Activated CD8-positive, alpha-beta memory T cell treated with anti-CD3 and anti-CD28 coated beads for 1 hour (primary cell): ENCODE measurements around the gene HDAC6.

Experiments used
- DNase-seq, 2 donors: peaks; one replicate each; pipeline ENCODE4 v3.0.0-alpha.2; 2020; ENCODE audit warnings: low read depth in 1 of 2; ENCODE audit errors: extremely low read depth in 1 of 2

Gene HDAC6

GRCh38 chrX:48801280-48802088, at the start of gene HDAC6:
TSS of gene HDAC6 (plus strand) at chrX:48802067. CDS start at chrX:48802693, 626 bp downstream.
- peak; percentile 80 to 88 for DNase-seq

DNA sequence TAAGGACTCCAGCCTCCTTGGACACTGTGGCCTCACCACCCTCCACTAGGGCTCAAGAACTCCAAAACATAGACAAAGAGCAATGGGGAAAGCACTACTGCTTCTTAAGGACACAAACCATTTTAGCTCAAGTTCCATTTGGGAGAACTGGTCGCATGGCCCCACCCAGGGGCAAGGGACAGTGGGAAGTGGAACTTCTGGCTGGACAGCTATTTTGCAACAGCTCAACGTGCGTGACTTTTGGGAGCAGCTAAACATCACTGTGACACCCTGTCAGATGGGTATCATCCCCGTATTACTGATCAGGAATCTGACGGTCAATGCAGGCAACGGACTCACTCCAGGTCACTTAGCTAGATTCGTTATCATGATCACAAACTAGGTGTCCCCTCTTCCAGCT, 49.4 kb upstream of the HDAC6 start:
- no peak for DNase-seq

DNA sequence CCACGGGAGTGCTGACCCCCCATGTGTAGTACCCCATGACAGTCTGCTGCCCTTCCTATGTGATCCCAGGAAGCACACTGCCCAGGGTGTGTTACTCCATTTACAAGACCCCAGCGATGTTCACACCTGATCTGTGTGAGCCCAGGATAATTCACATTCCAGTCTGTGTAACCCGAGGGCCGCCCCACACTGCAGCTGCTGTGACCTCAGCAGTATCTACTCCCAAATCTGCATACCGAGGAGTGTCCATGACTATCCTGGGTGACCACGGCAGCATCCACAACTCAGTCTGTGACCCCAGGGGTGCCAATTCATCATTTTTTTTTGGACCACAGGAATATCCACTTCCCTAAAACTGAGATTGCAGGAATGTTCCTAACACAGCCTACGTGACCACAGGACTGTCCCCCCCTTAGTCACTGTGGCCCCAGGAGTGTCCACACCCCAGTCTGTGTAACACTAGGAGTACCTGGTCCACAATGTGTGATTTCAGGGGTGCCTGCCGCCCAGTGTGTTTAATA, 48.1 kb upstream of the HDAC6 start:
- no peak for DNase-seq

GRCh38 chrX:48754238-48754637, 47.6 kb upstream of the HDAC6 start:
- DNase-seq = no peak

DNA sequence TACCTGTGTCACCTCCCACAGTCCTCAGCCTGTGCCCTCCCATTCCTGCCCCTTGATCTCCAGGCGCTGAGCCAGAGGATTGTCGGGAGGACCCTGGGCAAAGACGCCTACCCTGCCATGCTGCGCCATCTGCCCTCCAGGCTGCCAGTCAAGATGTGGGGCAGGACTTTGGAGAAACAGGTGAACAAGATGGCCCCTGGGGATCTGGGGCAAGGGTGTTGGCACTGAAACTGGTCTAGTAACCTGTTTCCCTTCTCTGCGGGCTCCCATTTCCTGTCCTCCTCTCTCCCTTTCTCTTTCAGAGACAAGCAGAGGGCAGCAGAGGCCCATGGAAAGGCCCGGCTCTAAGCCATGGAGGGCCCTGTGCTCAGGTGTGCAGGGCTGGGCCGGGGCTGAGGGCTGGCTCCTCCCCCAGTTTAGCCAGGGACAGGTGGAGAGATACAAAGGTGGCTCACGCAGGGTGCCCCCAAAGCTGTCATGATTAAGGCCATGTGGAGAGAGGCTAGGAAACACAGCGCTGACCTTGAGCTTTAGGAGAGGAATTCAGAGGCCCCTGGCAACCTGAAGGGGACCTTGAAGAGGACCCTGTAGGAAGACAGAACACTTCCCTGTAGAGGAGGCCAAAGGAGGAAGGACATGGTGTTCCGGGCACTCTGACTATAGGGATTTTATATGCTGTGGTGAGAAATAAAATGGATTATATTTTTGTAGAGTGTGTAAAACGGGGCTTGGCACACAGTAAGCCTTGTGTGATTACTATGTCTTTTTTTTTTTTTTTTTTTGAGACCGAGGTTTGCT, 40.0 kb upstream of the HDAC6 start, which contains the start of gene GLOD5:
GLOD5 (plus strand) TSS at position 74 of the 798 bp plus-strand sequence; CDS start at position 118, 44 bp downstream.
- no peak for DNase-seq

GRCh38 chrX:48769230-48769629, 32.6 kb upstream of the HDAC6 start:
- no peak for DNase-seq

- DNase-seq = no peak
Observed at GRCh38 chrX:48770296-48770695, 31.6 kb upstream of the HDAC6 start.

DNA sequence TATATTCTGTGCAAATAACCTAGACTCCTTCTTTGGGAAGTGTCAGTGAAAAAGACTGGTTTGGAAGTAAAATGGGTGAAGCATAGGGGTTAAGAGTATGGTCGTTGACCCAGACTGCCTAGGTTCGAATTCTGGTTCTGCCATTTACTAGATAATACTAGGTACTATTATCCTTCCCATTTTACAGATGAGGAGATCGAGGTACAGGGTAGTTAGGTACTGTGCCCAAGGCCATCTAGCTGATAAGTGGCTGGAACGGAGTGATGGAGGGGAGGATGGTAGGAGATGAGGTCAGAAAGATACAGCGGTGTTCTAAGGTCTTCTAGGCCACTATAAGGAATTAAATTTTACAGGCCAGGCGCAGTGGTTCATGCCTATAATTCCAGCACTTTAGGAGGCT, 29.3 kb upstream of the HDAC6 start:
- no peak for DNase-seq

GRCh38 chrX:48776818-48777439, 24.9 kb upstream of the HDAC6 start:
- DNase-seq = no peak

DNA sequence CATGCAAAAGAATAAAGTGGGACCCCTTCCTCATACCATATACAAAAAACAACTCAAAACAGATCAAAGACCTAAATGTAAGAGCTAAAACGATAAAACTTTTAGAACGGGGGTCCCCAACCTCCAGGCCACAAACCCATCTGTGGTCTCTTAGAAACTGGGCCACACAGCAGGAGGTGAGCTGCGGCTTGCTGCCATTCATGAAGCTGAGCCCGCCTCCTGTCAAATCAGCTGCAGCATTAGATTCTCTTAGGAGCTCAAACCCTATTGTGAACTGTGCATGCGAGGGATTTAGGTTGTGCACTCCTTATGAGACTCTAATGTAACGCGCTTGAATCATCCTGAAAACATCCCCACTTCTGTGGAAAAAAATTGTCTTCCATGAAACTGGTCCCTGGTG, 22.5 kb upstream of the HDAC6 start:
- DNase-seq = no peak

DNA sequence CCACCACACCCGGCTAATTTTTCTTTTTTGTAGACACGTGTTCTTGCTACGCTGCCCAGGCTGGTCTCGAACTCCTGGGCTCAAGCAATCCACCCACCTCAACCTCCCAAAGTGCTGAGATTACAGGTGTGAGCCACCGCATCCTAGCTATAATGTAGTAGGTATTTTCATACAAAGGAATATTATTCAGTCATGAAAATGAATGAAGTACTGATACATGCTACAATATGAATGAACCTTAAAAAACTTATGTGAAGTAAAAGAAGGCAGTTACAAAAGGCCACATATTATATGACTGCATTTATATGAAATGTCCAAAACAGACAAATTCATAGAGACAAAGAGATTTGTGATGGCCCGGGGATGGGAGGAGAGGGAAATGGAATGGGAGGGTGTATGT, 20.2 kb upstream of the HDAC6 start:
- DNase-seq = no peak

DNA sequence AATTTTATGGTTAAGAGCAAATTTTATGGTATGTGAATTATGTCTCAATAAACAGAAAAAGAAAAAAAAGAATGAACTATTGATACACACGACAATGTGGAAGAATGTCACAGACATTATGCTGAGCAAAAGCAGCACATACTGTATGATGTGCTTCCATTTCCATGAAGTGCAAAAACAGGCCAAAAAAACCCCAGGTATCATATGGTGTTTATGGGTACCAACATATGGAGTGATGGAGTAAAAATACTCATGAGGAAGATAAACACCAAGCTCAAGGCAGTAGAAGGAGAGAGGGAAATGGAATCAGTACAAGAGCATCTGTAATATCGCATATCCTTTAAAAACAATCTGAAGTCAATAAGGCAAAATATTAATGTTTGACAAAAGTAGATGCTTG, 19.7 kb upstream of the HDAC6 start:
- DNase-seq = no peak

DNA sequence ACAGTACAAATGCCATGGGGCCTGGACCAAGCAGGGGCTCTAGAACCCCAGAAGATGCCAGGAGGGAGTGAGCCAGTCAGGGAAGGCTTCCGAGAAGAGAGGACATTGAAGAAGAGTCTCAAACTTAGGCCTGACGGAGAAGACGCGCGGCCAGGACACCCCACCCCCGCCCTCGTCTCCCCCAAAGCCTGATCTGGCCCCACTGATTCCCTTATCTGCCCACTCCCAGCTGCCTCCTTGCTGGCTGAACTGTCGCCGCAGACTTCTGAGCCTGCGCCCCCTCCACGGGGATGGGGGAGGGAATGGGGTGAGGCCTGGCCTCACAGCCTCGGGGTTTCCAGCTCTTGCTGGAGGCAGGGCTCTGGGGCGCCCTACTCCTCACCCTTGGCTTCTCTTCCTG, 19.1 kb upstream of the HDAC6 start:
- no peak for DNase-seq

DNA sequence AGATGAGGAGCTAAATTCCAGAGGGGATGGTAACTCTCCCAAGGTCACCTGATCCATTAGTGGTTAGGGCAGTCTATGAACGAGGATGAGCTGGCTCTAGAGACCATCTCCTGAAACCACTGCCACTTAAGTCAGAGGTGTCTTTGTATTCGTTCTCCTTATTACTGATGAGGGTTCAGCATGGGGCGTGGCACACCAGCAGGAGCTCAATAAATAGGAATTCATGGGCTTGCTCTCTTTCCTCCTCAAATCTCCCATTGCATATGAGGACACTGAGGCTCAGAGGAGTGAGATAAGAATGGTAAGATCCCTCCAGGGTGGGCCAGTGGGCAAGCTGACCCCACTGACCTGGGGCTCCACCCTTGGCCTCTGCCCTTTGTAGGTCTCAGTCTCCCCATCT, 17.1 kb upstream of the HDAC6 start:
- no peak for DNase-seq

- no peak for DNase-seq
Observed at GRCh38 chrX:48785186-48785539, 16.7 kb upstream of the HDAC6 start.

DNA sequence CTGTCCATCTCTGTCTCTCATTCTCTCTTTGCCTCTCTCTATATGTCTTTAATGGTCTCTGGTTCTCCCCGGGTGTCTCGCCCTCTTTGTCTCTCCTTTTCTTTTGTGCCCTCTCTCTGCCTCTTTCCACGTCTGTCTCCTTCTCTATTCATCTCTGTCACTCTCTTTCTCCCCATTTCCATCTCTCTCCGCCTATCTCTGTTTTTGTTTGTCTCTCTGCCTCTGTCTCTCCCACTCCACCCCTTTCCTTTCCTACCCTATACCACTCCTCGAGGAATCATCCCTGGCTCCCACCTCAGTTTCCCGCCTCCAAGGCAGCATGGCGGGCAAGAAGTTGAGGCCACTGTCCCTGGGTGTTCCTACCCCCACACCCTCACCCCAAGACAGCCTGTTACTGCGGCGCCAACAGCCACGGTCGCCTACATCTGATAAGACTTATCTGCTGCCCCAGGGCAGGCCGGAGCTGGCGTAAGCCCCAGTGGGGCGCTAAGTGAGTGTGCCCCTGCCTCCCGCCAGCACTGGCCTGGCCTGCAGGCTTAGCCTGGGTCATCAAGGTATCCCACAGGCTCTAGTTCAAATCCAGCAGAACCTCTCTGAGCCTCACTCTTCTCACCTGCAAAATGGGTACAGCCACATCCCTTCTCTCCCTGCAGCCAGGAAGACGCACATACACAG, 16.2 kb upstream of the HDAC6 start:
- no peak for DNase-seq

- DNase-seq = no peak
Observed at GRCh38 chrX:48786341-48786800, 15.5 kb upstream of the HDAC6 start, which contains the start of gene GATA1. TSS of gene GATA1 (plus strand) at chrX:48786590. CDS start at chrX:48791110, 4,520 bp downstream.

- no peak for DNase-seq
Observed at GRCh38 chrX:48786825-48787504, 14.9 kb upstream of the HDAC6 start.

GRCh38 chrX:48787505-48788443, 14.1 kb upstream of the HDAC6 start:
- DNase-seq = no peak
